Body of pancreas (tissue), 4 donors: Measurements from ENCODE around the gene SCN7A.

Experiments
- CTCF ChIP-seq, 7 experiments: fragments of 450-650 bp in 4 of 7; fragments of 200-600 bp in 3 of 7; sonication (generic) in 3 of 7; IDR thresholded peaks; one replicate each; pipeline ENCODE4 v1.5.1; 2016 to 2019; ENCODE audit warnings: antibody characterized with exemption in 7 of 7
- POLR2A ChIP-seq, 3 donors: fragments of 450-650 bp; IDR thresholded peaks; one replicate each; pipeline ENCODE4 v1.6.1; 2016; ENCODE audit warnings: antibody characterized with exemption in 3 of 3, mild to moderate bottlenecking in 2 of 3

- TF ChIP-seq CTCF (IDR thresholded peaks at IDR 0.05) (no peak), POLR2A (IDR thresholded peaks at IDR 0.05) (no peak)
These were observed 8.4 kb downstream of the SCN7A start for GRCh38 chr2:166485558-166486178.
